ENCODE data around the gene SFXN5.

DNA sequence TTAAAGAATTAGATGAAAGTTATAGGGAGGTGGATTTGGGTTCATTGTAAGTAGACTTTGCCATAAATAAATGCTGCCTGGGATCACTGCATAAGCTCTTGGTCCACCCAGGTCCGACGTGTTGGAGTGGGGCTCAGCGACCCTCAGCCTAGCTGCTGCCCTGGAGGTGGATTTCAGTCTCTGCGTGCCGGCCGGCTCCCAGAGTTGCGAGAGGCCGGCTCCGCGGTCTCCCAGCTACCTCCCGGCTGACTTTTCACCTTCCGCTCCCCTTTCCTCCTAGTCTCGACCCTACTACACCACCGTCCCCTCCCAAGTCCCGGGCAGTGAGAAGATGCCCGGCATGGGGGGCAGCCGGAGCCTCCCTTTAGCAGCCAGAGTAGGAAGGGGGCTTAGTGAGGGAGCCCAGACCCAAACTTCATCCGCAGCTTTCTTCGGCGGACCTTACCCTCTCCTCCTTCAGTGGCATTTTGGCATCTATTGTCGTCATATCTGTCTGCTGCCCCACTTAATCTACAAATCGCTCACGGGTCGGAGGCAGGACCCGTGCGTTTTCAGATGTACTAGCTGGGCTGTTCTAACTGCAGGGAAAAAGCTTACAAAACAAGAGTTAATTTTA, 146.1 kb downstream of the SFXN5 start:
- TF ChIP-seq, protein P1, sequence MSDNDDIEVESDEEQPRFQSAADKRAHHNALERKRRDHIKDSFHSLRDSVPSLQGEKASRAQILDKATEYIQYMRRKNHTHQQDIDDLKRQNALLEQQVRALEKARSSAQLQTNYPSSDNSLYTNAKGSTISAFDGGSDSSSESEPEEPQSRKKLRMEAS (IDR thresholded peaks at IDR 0.05; ENCODE audit: insufficient read depth, insufficient read length), result no peak
- TF ChIP-seq POLR2A (IDR thresholded peaks at IDR 0.05; ENCODE audit: low read depth, low read length), result no peak
- no peak for TF ChIP-seq CTCF (IDR thresholded peaks at IDR 0.05; ENCODE audit: extremely low read depth in 1 of 2, insufficient read depth in 1 of 2, low read depth in 1 of 2, low read length in 2 of 2)
- no peak for TF ChIP-seq POLR2AphosphoS5 (IDR thresholded peaks at IDR 0.05; ENCODE audit: insufficient read depth, low read depth, low read length)
- no peak for TF ChIP-seq JUN (IDR thresholded peaks at IDR 0.05; ENCODE audit: borderline replicate concordance, insufficient read depth, insufficient read length, low read depth)
